Inflammatory macrophage treated with lipopolysaccharide for 1 hour (primary cell): ENCODE results near the gene PACSIN2.

Experiments used
- DNase-seq, 2 donors: peaks; one replicate each; pipeline ENCODE4 v3.0.0-alpha.2; 2020 to 2022

Gene PACSIN2

GRCh38 chr22:42901790-42902508 lies 113.0 kb downstream of the PACSIN2 start:
- DNase-seq, result no peak

GRCh38 chr22:42897960-42898359 lies 117.0 kb downstream of the PACSIN2 start:
- DNase-seq, result no peak

- peak; percentile 59 to 70 for DNase-seq
These were observed 119.4 kb downstream of the PACSIN2 start for GRCh38 chr22:42895541-42895981.

GRCh38 chr22:42895087-42895486 lies 119.9 kb downstream of the PACSIN2 start:
- DNase-seq, result peak; percentile 75 to 81

- no peak for DNase-seq
These were observed 121.4 kb downstream of the PACSIN2 start for GRCh38 chr22:42893371-42894150.

GRCh38 chr22:42892571-42893316 lies 122.2 kb downstream of the PACSIN2 start:
- DNase-seq, result peak; percentile 20 to 38

- no peak for DNase-seq
These were observed 122.8 kb downstream of the PACSIN2 start for GRCh38 chr22:42892156-42892555.

- DNase-seq, result no peak
These were observed 123.3 kb downstream of the PACSIN2 start for GRCh38 chr22:42891696-42892095.

- DNase-seq, result no peak
These were observed 123.9 kb downstream of the PACSIN2 start for GRCh38 chr22:42891008-42891407.

- peak; percentile 83 to 87 for DNase-seq
These were observed 125.6 kb downstream of the PACSIN2 start for GRCh38 chr22:42889304-42889703.

GRCh38 chr22:42887523-42888507 lies 127.1 kb downstream of the PACSIN2 start:
- no peak for DNase-seq

- no peak for DNase-seq
These were observed 127.8 kb downstream of the PACSIN2 start for GRCh38 chr22:42887120-42887519.

- DNase-seq, result no peak
These were observed 129.5 kb downstream of the PACSIN2 start for GRCh38 chr22:42885446-42885845.

GRCh38 chr22:42884616-42885375 lies 130.2 kb downstream of the PACSIN2 start:
- no peak for DNase-seq

- no peak for DNase-seq
These were observed 131.0 kb downstream of the PACSIN2 start for GRCh38 chr22:42883970-42884369.

- no peak for DNase-seq
These were observed 131.8 kb downstream of the PACSIN2 start for GRCh38 chr22:42883121-42883520.

- no peak for DNase-seq
These were observed 132.8 kb downstream of the PACSIN2 start for GRCh38 chr22:42881982-42882656.

- no peak for DNase-seq
These were observed 133.7 kb downstream of the PACSIN2 start for GRCh38 chr22:42881298-42881697.

- DNase-seq, result no peak
These were observed 134.1 kb downstream of the PACSIN2 start for GRCh38 chr22:42880815-42881214.

- no peak for DNase-seq
These were observed 135.5 kb downstream of the PACSIN2 start for GRCh38 chr22:42879371-42880021.
